Mononuclear cell (primary cell): ENCODE results near the gene EPX. TPM values are rescaled to one million over a fixed set of nuclear protein-coding genes. Genes with fewer than 3 reads are reported as not detected.

Source experiments
- H3K27me3 ChIP-seq: 2 replicates; pipeline ENCODE4 v1.6.0; 2011; ENCODE audit warnings: low read length, control low read depth; ENCODE audit not compliant: insufficient read depth
- H3K4me1 ChIP-seq: 2 replicates; pipeline ENCODE4 v1.5.1; 2011; ENCODE audit warnings: mild to moderate bottlenecking, low read length, control low read depth; ENCODE audit not compliant: insufficient read depth
- H3K4me3 ChIP-seq: 2 replicates; pipeline ENCODE4 v1.5.1; 2011; ENCODE audit warnings: mild to moderate bottlenecking, low read length, moderate library complexity
- H3K9me3 ChIP-seq: 2 replicates; pipeline ENCODE4 v1.5.1; 2011; ENCODE audit warnings: low read depth, mild to moderate bottlenecking, control low read depth, low read length
- total RNA-seq: library from RNA; depleted of rRNA; stranded (reverse); fragments of >200 nt; gene quantifications from one replicate; pipeline ENCODE4 v1.2.3, GENCODE V29; 2012

EPX gene
- total RNA-seq, 1 donor: under 0.01 TPM

DNA sequence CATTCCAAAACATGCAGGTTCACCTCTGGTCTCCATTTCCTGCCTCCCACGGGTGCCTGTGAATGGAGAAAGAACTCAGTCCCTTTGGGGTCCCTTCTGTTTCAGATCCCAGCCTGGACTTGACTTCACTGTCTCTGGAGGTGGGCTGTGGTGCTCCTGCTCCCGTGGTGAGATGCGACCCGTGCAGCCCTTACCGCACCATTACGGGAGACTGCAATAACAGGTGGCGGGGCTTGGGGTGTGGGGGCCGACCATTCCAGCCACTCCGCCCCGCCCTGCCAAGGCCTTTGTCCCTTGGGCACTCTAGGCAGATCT is 56.4 kb downstream of the EPX start:
- no peaks in the 10 kb centered on the region for H3K9me3 ChIP-seq
- H3K4me3 ChIP-seq: no peak overlapping the region
- H3K4me1 ChIP-seq: peaks cover 23% of the 10 kb centered on the region
- H3K27me3 ChIP-seq: peaks cover 13% of the 10 kb centered on the region

GRCh38 chr17:58249270-58250133 is 57.0 kb downstream of the EPX start:
- Histone ChIP-seq H3K4me3 (peak overlapping the region; percentile 28), H3K27me3 (peaks cover 13% of the 10 kb centered on the region), H3K9me3 (no peaks in the 10 kb centered on the region), H3K4me1 (peaks cover 23% of the 10 kb centered on the region)

DNA sequence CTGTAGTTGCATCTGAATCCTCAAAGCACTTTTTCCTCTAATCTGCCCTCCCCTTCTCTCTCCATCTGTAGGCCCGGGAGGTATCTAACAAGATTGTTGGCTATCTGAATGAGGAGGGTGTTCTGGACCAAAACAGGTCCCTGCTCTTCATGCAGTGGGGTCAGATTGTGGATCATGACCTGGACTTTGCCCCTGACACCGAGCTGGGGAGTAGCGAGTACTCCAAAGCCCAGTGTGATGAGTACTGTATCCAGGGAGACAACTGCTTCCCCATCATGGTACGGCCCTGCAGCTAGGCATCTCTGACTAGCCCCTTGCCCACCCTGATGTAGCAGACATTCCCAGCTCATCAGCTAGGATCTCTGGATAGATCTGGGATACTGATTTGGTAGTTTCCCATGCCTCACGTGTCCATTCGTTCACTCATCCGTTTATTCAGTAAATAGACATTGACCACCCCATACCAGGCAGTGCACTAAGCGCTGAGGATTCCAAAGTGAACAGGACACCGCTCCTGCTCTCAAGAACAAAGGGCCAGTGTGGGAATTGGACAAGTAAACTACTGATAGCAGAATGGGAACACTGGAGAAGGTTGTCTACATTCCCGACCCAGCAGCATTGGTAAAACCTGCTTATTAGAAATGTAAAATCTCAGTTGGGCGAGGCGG is 58.0 kb downstream of the EPX start:
- no peaks in the 10 kb centered on the region for H3K9me3 ChIP-seq

DNA sequence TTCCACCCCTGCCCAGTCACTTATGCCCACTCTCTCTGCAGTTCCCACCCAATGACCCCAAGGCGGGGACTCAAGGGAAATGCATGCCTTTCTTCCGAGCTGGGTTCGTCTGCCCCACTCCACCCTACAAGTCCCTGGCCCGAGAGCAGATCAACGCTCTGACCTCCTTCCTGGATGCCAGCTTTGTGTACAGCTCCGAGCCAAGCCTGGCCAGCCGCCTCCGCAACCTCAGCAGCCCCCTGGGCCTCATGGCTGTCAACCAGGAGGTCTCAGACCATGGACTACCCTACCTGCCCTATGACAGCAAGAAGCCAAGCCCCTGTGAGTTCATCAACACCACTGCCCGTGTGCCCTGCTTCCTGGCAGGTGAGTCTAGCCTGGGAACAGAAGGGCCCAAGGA is 59.6 kb downstream of the EPX start:
- Histone ChIP-seq H3K4me3 (no peak overlapping the region), H3K4me1 (peaks cover 23% of the 10 kb centered on the region), H3K27me3 (peaks cover 13% of the 10 kb centered on the region)

More for the DNA sequence above, 58.0 kb downstream of the EPX start:
- H3K27me3 ChIP-seq: peaks cover 13% of the 10 kb centered on the region
- no peak overlapping the region for H3K4me3 ChIP-seq
- peaks cover 23% of the 10 kb centered on the region for H3K4me1 ChIP-seq

GRCh38 chr17:58253082-58253481 is 60.6 kb downstream of the EPX start:
- Histone ChIP-seq H3K4me1 (peaks cover 15% of the 10 kb centered on the region), H3K9me3 (no peaks in the 10 kb centered on the region), H3K27me3 (peaks cover 14% of the 10 kb centered on the region), H3K4me3 (no peak overlapping the region)

More for the DNA sequence above, 59.6 kb downstream of the EPX start:
- H3K9me3 ChIP-seq: no peaks in the 10 kb centered on the region

Other genes with a start within 250 kb of the EPX start
- gene CUEDC1, start 237.3 kb upstream of the EPX start, total RNA-seq: 2.5 TPM
- gene VEZF1, start 204.5 kb upstream of the EPX start, total RNA-seq: 85.6 TPM
- 127 TPM for gene SRSF1, start 185.5 kb upstream of the EPX start, total RNA-seq
- 12.0 TPM for gene DYNLL2, start 109.3 kb upstream of the EPX start, total RNA-seq
- 0.42 TPM for gene OR4D1, start 44.3 kb upstream of the EPX start, total RNA-seq
- not detected for gene OR4D2, start 25.7 kb upstream of the EPX start, total RNA-seq
- 1.2 TPM for gene MKS1, start 26.5 kb downstream of the EPX start, total RNA-seq
- gene LPO, start 45.9 kb downstream of the EPX start, total RNA-seq: not detected
- gene MPO, start 88.2 kb downstream of the EPX start, total RNA-seq: 0.42 TPM
- 22.4 TPM for gene TSPOAP1, start 136.1 kb downstream of the EPX start, total RNA-seq
- 65.3 TPM for gene SUPT4H1, start 159.5 kb downstream of the EPX start, total RNA-seq
- 0.42 TPM for gene RNF43, start 224.8 kb downstream of the EPX start, total RNA-seq